NCI-H510A (cell line): Measurements from ENCODE around the gene NLRP8.
"Not testable (repeated sequence)": the region's sequence is repeated elsewhere in the genome, so short reads cannot be mapped to it uniquely, and the experiment has no call there.

ENCODE experiments used
- DNase-seq: peaks from one replicate; lab custom pipeline; 2025; lab: John Stamatoyannopoulos, UW

The NLRP8 gene

DNA sequence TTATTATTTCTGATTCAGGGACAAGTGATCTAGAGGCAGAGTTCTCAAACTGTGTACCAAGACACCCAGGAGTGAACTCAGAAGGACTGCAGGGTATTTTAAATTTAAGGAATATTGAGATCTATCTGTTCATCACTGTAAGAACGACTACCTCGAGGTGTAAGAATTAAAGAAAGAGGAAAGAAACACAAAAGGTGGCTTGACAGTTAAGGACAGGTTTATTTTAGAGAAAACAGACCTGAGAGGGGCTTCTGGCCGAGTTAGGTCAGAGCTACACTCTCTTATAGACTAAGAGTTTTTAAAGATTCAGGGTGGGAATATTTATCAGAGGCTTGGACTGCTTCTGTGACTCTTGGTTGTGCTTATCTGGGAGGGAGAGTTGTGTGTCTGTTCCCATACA lies 26.4 kb downstream of the NLRP8 start:
- DNase-seq = no peak

DNA sequence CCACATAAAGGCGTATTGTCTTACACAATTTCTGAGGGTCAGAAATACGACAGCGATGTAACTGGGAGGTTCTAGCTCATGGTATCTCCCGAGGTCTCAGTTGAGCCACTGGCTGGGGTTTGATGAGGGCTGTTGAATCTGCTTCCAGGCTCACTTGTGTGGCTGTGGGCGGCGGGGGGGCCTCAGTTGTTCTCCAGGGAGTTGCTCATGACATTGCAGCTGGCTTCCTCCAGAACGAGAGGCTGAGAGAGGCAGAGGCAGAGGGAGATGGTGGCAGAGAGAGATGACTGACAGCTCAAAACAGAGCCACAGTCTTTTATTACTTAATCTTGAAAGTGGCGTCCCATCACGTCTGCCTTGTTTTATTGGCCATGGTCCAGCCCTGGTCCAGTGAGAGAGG lies 32.8 kb downstream of the NLRP8 start:
- no peak for DNase-seq

DNA sequence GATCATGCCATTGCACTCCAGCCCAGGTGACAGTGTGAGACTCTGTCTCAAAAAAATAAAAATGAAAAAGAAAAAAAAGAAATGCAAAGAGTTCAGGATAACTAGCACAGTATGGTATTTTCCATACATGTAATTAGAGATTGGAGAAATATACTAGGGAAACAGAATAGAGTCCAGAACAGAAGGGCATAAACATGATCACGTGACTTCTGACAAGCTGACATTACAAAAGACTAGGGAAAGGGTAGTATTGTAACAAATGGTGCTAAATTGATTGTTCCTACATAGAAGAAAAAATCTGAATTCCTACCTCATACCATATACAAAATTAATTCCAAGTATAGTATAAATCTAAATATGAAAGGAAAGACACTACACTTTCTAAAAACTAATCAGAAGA lies 37.6 kb downstream of the NLRP8 start:
- no peak for DNase-seq

DNA sequence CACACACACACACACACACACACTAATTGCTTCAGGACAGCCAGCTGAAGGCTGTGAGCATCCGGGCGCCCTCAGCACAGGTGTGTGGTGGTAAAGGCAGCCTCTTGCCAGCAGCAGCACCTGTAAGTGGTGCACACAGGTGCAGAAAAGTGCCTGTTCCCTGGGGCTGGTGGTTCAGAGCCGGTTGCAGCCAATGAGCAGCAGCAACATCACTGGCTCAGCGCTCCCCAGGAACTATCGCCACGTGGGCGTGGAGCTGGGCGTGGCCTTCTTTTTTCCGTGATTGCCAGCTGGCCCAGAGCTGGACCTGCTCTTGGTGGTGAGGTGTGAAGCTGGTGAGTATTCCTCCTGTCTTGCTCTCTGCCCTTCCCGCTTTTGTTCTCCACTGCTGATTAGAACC lies 38.9 kb downstream of the NLRP8 start, which contains the start of gene NLRP5:
NLRP5 (plus strand) TSS at position 289 of the 400 bp plus-strand sequence.
- no peak for DNase-seq

DNA sequence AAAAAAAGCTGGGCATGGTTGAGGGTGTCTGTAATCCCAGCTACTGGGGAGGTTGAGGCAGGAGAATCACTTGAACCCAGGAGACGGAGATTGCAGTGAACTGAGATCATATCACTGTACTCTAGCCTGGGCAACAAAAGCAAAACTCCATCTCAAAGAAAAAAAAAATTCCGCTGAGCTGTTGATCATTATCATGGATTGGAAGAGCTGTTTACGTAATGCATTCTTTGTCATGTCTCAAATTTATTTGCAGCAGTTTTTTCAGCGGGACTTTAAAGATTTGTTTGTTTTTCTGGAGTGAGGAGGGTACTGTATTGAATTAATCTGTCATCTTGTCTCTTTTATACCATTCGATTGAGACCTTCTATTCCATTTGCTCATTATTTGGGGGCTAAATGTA lies 43.2 kb downstream of the NLRP8 start:
- DNase-seq = no peak

DNA sequence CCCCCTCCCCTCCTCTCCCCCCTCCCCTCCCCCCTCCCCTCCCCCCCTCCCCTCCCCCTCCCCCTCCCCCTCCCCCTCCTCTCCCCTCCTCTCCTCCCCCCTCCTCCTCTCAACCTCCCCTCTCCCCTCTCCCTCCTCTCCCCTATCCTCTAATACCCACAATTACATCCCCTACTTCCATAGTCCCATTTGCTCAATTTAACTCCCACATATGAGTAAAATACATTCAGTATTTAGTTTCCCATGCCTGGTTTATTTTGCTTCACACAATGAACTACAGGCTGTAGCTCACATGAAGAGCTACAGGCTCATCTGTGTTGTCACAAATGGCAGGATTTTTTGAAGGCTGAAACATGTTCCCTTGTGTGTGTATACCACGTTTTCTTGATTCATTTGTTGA lies 45.9 kb downstream of the NLRP8 start:
- DNase-seq = no peak

DNA sequence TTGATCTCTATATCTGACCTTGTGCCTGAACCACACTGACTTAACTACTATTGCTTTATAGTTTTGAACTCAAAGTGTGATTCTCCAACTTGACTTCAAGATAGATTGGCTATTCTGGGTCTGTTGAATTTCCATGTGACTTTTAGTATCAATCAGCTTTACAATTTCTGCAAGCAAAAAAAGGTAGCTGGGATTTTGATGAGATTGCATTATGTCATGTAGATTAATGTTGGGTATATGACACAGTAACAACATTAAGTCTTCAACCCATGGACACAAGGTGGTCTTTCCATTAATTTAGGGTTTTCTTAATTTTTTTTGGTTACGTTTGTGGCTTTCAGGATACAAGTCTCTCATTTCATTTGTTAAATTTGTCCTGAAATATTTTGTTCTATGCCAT lies 67.1 kb downstream of the NLRP8 start:
- no peak for DNase-seq

DNA sequence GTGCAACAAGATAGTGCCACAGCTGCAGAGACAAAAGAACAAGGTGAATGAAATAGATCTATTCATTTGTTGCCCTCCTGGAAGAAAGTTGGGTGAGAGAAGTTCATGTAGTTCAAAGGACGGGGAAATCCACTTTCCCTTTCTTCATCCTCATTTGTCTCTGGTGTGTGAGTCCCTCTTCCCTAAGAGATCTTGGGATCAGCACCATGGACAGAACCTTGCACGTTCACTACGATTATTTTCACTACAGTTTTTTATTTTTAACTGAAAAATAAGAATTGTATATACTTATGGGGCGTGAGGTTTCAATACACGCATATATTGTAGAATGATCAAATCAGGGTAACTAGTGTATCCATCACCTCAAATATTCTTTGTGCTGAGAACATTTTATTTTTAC lies 68.1 kb downstream of the NLRP8 start:
- no peak for DNase-seq

DNA sequence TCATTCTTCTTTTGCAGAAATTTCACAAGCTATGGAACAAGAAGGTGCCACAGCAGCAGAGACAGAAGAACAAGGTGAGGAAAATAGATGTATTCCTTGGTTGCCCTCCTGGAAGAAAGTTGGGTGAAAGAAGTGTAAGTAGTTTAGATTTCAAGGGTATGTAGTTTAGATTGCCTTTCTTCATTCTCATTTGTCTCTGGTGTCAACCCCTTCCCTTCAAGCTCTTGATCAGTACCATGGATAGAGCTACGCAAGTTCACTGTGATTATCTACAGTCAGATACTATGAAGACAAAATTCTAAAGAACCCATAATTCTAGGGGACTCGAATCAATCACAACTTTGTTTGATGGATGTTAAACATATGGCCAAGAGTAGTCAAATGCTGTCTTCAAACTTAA lies 71.7 kb downstream of the NLRP8 start:
- DNase-seq = not testable (repeated sequence)

DNA sequence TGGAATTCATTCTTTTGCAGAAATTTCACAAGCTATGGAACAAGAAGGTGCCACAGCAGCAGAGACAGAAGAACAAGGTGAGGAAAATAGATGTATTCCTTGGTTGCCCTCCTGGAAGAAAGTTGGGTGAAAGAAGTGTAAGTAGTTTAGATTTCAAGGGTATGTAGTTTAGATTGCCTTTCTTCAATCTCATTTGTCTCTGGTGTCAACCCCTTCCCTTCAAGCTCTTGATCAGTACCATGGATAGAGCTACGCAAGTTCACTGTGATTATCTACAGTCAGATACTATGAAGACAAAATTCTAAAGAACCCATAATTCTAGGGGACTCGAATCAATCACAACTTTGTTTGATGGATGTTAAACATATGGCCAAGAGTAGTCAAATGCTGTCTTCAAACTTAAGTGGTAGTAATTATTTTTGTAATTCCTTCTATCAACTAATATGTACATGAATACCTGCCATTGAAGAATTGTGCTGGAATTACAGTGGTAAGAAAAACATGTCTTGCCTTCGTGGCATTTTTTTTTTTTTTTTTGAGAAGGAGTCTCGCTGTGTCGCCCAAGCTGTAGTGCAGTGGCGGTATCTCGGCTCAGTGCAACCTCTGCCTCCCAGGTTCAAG lies 72.8 kb downstream of the NLRP8 start:
- not testable (repeated sequence) for DNase-seq

DNA sequence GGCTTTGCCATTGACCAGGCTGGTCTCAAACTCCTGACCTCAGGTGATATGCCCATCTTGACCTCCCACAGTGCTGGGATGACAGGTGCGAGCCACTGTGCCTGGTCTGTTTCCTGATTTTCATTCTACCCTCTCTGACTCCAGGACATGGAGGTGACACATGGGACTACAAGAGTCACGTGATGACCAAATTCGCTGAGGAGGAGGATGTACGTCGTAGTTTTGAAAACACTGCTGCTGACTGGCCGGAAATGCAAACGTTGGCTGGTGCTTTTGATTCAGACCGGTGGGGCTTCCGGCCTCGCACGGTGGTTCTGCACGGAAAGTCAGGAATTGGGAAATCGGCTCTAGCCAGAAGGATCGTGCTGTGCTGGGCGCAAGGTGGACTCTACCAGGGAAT lies 79.1 kb downstream of the NLRP8 start:
- no peak for DNase-seq
